GM21529 (cell line): Measurements from ENCODE around the gene ZC3H18.

ENCODE experiments used
- ATAC-seq: cut with Tn5 transposase; IDR thresholded peaks from one replicate; pipeline ENCODE4 v1.9.1; 2021; ENCODE audit not compliant: unreplicated experiment

Gene ZC3H18

DNA sequence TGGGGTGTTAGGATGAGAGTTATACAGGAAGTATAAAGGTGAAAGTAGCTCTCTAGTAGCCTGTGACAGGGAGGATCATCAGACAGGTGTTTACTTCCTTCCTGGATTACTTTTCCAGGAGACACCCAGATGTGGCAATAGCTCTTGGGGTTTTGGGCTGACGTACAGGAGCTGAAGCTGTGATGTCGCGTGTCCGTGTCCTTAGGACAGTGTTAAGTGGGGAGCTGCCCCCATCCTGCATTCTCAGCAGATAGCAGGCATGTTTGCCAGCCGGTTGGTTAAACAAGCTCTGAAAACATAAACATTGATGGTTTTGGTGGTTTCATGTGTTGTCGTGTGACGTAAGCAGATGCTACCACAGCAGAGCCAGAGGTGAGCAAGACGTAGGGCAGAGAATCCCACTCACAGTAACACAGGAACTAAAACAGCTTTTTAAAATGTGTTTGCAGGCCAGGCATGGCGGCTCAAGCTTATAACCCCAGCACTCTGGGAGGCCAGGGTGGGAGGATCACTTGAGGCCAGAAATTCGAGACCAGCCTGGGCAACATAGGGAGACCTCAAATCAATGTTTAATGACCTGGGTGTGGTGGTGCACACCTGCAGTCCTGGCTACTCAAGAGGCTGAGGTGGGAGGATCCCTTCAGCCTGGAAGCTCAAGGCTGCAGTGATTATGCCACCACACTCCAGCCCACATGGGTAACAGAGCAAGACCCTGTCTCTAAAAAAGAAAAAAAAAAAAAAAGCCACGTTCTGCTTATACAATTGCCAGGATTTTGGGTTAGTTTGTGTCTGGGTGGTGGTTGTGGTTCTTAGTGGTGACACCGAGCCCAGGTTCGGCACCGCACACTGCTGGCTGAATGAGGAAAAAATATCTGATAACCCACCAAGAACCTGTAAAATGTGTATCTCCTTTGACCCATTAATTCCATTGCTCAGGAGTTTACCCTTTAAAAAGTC is 49.9 kb downstream of the ZC3H18 start:
- ATAC-seq = no peak

DNA sequence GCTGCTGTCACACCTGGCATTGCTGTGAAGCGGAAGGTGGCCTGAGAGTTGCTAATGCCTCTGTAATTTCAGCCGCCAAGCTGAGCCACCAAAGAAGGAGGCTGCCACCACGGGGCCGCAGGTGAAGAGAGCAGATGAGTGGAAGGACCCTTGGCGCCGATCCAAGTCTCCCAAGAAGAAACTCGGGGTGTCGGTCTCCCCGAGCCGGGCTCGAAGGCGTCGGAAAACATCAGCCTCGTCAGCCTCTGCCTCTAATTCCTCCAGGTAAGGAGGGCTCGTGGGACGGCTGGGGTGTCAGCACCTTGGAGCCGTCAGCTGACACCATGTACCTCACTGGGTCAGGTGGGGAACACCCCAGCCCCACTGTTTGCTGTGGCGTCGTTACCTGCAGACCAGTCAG is 51.9 kb downstream of the ZC3H18 start:
- ATAC-seq = no peak

DNA sequence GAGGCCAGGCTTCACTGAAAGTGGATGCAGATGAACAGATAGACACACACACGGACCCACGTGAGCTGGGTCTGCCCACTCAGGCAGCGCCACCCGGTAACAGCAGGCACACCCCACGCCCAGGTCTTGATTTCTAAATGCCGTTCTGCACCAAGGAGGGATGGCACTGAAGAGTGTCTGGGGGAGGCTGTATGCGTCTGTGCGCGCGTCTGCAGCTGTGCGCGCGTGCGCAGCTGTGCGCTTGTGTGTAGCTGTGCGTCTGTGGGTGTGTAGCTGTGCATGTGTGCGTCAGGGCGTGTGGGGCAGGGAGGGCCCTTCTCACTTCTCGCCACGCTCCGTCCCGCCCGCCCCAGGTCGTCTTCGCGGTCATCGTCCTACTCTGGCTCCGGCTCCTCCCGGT is 52.7 kb downstream of the ZC3H18 start:
- ATAC-seq = no peak

DNA sequence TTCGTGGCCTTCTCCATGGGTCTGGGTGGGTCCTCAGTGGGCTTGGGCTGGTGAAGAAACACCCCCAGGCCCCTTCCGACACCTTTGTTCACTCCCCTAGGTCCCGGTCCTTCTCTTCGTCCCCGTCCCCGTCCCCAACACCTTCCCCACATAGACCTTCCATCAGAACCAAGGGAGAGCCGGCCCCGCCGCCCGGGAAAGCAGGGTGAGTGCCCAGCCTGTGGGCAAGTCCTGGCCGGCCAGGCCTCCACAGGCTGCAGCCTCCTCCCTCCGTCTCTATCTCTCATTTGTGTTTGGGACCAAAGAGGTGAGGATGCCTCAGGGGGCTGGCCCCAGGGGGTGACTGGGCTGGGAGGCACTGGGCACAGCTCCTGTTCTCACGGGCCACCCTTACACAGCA is 53.7 kb downstream of the ZC3H18 start:
- no peak for ATAC-seq

DNA sequence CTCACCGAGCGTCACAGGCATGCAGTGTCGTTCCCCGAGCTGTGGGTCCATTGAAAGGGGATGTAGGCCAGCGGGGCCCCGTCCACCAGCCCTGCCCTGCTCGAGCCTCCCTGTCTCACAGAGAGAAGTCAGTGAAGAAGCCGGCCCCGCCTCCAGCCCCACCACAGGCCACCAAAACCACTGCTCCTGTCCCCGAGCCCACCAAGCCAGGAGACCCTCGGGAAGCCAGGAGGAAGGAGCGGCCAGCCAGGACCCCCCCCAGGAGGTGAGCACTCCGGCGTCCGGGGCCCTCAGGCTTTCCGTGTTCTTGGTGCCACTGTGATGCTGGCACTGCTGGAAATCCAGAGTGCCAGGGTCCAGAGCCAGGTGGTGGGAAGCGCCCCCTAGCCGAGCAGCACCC is 54.3 kb downstream of the ZC3H18 start:
- no peak for ATAC-seq

DNA sequence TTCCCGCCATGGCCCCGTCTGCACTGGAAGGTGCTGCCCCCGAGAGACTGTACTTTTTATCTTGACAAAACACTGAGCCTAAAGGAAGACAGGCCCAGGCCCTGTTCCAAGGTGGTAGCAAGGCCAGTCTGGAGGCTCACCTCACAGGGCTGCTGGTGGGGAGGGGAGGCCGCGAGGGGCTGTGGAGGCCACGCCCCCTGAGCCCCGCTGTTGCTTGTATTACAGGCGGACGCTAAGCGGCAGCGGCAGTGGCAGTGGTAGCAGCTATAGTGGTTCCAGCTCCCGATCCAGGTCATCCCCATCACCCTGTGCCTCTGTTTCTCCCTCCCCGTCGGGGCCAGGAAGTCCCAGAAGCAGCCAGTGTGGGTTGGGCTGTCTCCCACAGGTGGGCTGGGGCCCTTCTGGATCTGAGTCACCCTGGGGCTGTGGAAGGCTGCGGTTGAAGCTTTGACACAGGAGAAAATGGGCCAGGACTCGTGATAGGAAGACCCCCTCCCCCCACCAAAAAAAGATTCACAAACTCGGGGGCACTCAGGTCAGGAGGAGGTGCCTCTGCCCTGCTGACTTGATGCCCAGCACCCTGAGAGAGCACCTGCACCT is 54.9 kb downstream of the ZC3H18 start:
- no peak for ATAC-seq

DNA sequence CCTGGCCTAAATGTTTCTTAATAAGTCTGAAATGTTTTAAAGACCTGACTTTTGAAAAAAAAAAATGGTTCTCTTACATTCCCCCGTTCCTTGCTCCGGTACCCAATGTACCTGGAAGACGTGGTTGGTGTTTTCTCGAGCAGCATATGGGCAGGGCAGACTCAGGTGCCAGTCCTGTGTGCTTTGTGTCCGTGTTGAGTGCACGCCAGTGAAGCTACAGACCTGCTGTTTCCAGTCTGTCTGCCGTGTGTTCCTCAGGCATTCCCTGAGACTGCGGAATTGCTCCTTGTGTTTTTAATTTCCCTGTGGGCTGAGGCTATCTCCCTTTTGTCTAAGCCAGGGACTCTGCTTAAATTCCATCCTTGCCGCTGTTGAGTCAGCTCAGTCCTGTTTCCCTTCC is 56.4 kb downstream of the ZC3H18 start:
- ATAC-seq = no peak

DNA sequence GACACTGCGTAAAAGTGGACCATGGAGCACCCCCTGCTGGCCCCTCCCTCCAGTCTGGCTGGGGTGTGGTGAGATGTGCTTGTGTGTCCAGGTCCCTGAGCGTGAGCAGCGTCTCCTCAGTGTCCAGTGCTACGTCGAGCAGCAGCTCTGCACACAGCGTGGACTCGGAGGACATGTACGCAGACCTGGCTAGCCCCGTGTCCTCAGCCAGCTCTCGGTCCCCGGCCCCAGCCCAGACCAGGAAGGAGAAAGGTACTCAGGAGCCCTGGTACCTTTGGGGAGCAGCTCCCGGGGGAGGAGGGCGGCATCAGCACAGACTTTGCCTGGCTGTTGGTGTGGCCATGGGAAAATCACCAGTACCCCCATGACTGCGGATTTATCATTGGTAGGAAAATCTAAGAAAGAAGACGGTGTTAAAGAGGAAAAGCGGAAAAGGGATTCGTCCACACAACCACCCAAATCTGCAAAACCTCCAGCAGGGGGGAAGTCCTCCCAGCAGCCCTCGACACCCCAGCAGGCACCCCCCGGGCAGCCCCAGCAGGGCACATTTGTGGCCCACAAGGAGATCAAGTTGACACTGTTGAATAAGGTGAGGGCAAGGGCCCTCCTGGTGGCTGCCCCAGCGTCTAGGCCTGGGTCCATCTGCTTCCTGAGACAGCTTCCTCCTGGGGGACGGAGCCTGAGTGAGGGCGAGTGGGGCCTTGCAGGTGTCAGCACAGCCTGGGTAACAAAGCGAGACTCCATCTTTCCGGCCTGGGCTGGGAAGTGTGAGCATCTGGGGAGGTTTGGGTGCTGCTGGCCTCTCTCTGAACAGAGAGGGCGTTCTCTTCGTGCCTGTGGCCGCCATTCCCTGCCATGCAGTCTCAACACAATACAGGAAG is 57.6 kb downstream of the ZC3H18 start:
- no peak for ATAC-seq

DNA sequence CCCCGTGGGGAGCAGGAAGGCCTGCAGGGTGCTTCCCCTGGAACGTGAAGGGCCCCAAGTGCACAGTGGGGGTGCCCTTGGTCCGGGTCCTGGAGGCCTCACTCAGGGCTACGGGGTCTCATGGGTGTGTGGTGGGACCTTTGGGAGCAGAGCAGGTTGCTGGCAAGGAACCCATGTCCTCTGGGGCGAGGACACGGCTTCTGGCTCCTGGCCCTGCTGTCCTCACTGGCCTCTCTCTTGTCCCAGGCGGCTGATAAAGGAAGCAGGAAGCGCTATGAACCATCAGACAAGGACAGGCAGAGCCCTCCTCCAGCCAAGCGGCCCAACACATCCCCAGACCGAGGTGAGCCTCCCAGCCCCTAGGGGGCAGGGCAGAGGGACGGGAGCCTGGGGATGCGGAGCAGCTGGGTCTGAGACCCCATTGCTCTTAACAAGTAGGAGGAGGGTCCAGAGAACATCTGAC is 58.3 kb downstream of the ZC3H18 start:
- ATAC-seq = no peak

DNA sequence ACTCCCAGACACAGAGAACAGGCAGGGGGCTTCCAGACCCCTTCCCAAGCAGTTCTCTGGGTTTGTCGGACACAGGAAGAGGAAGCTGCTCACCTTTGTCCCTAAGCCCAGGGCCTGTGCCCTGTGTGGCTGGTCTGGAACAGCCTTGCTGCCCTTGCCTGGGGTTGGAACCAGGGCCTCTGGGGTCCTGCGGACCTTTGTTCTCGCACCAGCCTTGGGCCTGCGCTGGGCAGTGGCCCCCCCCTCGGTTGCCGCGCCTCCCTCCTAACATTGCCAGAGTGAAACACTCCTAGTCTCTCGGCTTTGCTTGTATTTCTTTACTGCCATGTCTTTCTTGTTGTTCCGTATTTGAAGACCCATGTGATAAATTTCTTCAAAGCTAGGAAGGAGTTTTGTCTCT is 59.6 kb downstream of the ZC3H18 start:
- ATAC-seq = no peak

DNA sequence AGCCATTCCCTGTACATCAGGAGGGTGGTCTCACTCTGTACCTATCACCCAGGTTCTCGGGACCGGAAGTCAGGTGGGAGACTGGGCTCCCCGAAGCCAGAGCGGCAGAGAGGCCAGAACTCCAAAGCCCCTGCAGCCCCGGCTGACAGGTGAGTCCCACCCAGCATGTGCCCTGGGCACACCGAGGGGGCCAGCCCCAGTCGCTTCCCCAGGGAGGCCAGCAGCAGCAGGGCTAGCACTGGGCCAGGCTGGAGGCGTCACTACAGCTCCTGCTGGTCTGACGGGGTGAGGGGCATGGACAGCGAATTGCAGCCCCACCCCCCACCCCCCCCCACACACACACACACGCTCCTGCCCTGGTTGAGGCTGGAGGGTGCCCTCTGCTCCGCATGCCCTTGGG is 60.2 kb downstream of the ZC3H18 start:
- ATAC-seq = no peak

DNA sequence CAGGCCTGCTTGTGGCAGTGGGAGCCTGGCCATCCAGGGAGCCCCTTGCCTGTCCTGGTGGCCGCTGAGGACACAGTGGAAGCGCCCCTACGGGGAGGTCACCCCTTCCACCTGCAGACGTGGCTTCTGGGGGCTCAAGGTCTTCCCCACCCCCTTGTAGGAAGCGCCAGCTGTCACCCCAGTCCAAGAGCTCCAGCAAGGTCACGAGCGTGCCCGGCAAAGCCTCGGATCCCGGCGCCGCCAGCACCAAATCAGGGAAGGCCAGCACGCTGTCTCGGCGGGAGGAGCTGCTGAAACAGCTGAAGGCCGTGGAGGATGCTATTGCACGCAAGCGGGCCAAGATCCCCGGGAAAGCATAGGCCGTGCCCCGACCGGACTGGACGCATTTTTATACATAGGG is 60.7 kb downstream of the ZC3H18 start:
- ATAC-seq = no peak

DNA sequence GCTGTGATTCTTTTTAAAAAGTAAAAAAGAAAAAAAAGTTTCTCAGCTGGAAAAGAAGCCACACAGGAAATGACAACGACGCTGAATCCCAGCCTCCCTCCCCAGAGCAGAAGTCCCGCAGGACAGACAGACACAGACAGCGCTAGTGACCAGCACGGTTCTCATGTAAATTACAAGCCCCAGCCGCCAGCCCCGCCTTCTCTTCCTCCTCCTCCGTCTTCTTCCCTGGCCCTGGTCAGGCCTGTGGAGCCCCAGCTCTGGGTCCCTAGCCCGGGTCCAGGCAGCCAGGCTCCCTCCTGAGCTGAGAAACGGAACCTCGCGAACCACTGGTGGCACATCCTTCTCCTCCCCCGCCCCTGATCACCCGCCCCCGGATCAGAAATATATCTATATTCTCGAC is 61.2 kb downstream of the ZC3H18 start:
- ATAC-seq = no peak

DNA sequence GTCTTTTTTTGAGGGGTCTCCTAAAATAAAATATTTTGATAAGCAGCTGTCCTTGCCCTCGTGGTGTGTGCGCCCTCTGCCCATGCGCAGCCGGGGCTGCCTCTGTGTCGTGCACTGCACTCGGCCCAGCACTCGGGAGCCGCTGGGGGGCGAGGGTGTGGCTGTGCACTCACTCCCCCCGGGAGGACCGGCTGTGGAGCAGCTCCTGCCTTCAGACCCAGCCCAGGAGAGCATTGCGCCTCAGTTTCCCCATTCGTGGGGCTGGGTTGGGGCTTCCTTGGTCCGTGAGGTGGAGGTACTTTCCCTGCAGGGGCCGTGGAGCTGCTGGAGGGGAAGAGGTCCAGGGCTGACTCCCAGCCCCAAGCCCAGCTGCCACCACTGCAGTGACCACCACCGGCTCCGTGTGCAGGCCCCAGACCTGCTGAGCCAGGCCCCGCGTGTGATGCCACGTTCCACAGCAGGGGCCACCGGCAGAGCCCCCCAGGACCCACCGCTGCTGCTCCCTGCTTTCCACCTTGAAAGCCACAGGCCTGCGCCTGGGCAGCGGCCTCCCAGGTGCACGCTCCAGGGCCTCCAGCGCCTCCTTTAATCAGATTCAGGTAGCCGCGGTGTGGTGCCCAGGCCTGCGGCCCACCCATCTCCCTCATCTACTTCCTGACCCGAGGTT is 61.9 kb downstream of the ZC3H18 start:
- no peak for ATAC-seq

DNA sequence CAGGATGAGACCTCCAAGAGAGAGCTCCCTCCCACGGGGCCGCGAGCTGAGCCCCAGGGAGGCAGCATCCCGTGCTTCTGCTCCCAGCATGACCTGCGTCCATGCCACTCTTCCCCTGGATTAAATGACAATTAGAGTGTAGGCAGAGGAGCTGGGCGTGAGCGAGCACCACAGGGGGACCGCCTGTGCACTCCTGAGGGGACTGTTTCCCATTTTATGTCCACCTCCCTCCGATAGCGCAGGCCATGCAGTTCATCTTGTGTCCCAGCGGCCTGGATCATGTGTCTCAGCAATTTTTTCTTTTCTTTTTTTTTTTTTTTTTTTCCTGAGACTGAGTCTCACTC is 62.4 kb downstream of the ZC3H18 start:
- no peak for ATAC-seq

DNA sequence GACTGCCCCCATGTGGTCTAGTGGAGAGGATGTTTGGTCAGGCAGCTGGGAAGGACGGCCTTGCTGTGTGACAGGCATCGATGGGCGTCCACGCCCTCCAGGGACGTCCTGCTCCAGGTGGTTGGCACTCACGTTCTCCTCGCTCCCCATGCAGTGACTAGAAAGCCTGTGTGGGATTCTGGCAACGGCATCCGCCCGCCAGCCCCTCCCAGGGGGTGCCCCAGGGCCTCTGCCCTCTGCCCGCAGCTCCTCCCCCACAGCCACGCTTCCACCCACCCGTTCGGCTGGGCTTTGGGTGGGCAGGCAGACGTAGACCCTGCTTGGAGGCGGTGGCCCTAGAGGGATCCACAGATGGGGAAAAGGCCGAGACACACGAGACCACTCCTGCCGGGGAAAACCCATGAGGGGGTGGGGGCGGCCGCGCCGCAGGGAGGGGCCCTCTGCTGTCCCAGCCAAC is 63.5 kb downstream of the ZC3H18 start:
- peak; percentile 37 for ATAC-seq

DNA sequence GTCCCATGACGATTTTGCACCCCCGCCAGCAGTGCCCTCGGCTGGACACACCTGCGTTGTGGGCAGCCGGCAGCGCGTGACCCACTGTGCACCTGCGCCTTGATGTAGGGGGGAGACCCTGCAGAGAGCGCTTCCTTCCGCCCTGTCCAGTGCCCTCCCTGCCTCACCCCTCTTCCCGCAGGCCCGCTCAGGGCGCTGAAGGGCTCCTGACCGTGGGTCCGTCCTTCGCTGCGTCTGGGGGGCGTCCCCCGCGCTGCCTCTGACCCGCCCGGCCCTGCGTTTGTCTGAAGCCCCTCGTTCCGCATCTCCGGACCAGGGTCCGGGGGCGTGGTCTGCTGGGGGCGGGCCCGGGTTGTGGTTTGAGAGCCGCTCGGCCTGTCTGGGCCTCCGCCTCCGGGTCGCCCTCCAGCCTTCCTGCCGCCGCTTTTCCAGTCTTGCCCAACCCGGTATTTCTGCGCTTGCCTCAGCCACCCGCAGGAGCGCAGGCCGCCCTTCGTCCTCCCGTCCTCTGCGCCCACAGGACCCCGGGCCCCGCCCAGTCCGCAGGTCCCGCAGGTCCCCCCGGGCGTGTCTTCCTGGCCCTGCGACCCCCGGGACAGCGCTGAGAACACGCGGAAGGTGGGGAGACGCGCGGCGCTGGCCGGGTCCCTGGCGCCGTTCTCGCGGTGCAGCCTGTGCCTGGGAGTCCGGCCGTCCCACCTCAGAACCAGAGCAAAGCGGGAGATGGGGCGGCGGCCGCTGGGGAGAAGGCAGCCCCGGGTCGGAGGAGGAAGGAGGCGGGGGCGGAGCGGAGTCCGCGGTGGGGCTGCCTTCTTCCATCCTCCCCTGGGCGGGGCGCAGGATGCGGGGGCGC is 64.2 kb downstream of the ZC3H18 start:
- ATAC-seq = peak; percentile 53

DNA sequence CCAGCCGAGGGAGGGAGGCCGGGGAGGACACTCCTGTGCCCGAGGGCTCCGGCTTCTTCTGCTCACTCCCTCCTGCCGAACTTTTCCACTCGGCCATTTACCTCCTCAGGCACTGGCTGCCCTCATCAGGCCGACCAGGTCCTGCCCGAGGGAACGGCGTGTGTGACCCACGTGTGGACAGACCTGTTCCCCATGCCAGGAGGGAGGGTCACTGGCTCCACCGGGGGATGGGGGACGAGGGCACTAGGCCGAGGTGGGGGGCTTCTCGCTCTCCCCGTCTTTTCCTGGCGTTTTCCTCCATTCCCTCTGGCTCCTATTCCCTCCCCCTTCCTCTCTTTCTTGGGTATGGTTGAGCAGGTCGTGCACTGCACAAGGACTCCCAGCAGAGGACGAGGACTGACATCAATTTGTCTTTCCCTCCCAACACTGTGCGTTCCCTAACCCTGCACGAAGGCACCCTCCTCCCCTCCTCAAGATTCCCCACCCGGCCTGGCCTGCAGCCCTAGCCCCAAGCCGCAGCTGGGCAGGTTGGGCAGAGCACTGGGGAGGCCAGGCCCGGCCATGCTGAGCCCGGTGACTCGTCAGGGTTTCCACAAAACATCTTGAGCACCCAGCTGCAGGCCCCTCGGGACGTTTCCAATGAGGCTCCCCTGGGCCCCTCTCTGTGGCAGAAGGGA is 64.9 kb downstream of the ZC3H18 start:
- ATAC-seq = no peak

DNA sequence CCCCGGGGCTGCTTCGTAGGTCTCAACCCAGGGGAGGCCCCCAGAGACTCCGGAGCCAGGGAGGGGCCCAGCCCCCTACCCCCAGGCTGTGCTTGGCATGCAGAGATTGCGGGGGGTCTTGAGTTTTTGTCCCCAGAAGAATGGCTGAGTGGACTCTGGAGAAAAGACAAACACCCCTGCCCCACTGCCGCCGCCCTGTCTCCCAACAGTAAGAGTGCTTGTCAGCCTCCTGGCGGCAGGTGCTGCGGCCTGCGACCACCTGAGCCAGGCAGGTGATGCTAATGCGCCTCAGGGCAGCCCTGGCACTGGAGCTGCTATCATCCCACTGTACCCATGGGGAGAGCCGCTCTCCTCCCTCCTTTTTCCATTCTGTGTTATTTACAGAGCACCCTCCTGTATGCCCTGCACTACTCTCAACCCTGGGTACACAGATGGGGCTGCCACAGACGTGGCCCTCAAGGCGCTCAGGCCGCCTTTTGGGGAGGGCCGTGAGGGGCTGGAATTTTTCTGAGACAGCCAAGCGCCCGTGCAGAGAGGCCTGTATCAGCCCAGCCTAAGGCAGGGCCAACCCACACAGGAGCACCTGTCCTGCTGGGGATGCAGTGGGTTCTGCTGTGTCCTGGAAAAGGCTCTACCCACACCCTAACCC is 65.6 kb downstream of the ZC3H18 start:
- ATAC-seq = no peak
